Measurements from ENCODE around the gene MAGI2. TPM values are rescaled to one million over a fixed set of nuclear protein-coding genes. Genes with fewer than 3 reads are reported as not detected.
A peak's percentile ranks its signal among the peaks of the same experiment; 100 is the strongest.

MAGI2 gene
- polyA plus RNA-seq, 1 experiment, result 0.81 TPM

- peak; percentile 59 for TF ChIP-seq CTCF (IDR thresholded peaks at IDR 0.05; ENCODE audit: insufficient read depth, low read depth, low read length)
- Histone ChIP-seq H3K27me3 (ENCODE audit: control insufficient read depth, insufficient read depth, low read length) (no peaks in the 10 kb centered on the region), H3K4me3 (ENCODE audit: low read depth, low read length) (peak overlapping the region; percentile 54), H3K36me3 (ENCODE audit: control insufficient read depth, insufficient read depth, low read length) (no peaks in the 10 kb centered on the region)
- DNase-seq (ENCODE audit: low read depth), result peak; percentile 41
- ChIA-PET CTCF (interaction anchor here (0.6 to 2.7 kb wide), 17 partner anchors 13 to 1157 kb away, joined by 3 to 20 read pairs (median 4); no protein-coding TSS in a partner anchor), POLR2A (no interaction called here)
Measured at GRCh38 chr7:78020136-78020873, 1433.2 kb downstream of the MAGI2 start.

DNA sequence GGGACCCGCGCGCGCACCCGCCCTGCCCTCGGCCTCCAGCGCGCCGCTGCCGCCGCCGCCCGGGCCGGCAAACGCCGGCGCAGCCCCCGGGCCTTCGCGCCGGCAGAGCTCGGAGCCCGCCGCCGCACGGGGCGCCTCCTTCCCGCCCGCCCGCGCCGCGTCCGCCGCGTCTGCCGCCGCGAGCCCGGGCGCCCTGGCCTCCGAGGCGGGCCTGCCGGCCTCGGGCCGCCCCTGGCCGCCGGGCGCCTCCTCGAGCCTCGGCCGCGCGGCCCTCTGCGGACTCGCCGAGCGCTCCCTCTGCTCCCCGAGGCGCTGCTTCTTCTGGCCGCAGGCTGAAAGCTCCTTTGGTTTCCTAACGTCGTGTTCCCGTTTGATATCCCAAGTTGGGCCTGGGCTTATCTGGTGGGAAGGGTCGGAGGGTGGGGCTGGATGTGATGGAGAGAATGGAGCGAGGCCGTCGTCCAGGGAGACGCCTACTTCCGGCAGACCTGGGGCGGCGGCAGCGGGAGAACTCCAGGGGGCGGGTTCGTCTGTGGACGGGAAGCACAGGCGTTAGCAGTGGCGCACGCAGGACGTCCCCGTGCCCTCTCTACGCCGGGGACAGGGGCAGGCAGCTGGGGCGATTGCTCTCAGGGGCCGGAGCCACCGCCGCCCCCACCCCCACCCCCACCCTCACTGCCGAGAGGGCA, 1433.9 kb downstream of the MAGI2 start:
- H3K4me3 ChIP-seq (ENCODE audit: low read depth, low read length), result peak overlapping the region; percentile 54
- CTCF ChIA-PET, result interaction anchor here (0.9 to 2.7 kb wide), 7 partner anchors 14 to 1157 kb away, joined by 3 to 20 read pairs (median 8); no protein-coding TSS in a partner anchor
- H3K36me3 ChIP-seq (ENCODE audit: control insufficient read depth, insufficient read depth, low read length), result no peaks in the 10 kb centered on the region
- no peak for DNase-seq (ENCODE audit: low read depth)
- 0 out of 2 replicates have a peak, but pooled peaks have one; percentile 29 for TF ChIP-seq CTCF (IDR thresholded peaks at IDR 0.05; ENCODE audit: insufficient read depth, low read depth, low read length)
- POLR2A ChIA-PET, result no interaction called here
- no peaks in the 10 kb centered on the region for H3K27me3 ChIP-seq (ENCODE audit: control insufficient read depth, insufficient read depth, low read length)

DNA sequence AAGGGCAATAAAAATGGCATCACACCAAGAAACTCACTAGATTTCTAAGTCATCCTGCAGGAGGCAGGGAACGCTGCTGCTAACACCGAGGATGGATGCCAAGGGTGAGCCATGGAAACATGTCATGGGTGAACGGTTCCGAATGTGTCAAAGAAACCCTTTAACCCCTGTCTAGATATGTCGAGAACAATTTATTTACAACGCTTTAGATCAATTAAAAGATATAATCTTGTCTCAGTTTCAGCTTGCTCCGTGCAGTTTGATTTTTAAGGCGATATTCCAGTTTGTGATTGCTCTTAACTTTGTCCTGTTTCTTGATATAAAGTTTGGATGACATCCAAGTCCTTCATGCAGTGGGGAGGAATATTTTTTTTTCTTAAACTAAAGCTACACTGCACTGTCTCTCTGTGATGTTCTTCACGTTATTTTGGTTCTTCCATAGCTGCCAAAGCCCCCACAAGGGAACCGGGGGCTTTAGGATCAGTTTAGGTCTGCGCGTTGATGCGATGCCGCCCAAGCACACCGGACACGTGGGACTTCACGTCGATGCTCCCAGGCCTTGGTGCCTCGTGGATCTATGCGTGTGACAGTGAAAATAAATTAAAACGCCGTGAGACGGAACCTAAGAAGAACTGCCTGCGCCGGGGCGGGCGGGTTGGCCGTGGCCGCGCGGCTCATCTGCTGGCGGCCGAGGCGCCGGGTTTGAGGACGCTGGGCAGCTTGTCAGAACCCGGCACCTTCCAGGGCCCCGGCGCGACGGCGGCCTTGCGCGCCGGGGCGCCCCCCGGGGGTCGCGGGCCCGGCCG, 1434.6 kb downstream of the MAGI2 start:
- Histone ChIP-seq H3K27me3 (ENCODE audit: control insufficient read depth, insufficient read depth, low read length) (no peaks in the 10 kb centered on the region), H3K36me3 (ENCODE audit: control insufficient read depth, insufficient read depth, low read length) (no peaks in the 10 kb centered on the region), H3K4me3 (ENCODE audit: low read depth, low read length) (peak overlapping the region; percentile 46)
- ChIA-PET CTCF (interaction anchor here (0.9 to 2.7 kb wide), 5 partner anchors 22 to 492 kb away, joined by 3 to 9 read pairs (median 3); no protein-coding TSS in a partner anchor), POLR2A (no interaction called here)
- no peak for DNase-seq (ENCODE audit: low read depth)
- peak; percentile 27; the same call in 1 of the 2 replicates for TF ChIP-seq CTCF (IDR thresholded peaks at IDR 0.05; ENCODE audit: insufficient read depth, low read depth, low read length)

DNA sequence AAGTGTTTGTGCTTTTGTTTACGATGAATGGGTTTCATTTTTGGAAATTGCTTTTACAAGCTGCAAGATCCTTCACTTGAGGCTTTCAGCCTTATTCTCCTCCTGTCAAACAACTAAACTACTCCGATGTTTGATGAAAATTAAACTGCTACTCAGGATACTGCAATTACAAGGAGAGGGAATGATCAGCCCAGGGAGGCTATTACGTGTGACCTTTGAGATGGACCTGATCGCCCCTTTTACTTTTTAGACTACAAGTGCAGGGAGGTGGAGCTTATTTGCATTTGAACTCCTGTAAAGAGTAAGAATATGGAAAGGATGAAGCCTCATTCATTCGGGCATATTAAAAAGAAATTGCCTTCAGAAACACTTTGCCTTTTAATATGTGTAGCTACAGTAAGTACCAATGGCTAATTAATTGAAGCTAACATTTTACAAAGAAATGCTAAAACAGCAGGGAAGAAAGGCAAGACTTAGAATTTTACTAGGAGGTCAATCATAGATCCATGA, 1435.8 kb downstream of the MAGI2 start:
- CTCF ChIA-PET, result interaction anchor here (1.1 kb wide), 1 partner anchor 417 kb away, joined by 3 read pairs; no protein-coding TSS in a partner anchor
- no peak overlapping the region for H3K4me3 ChIP-seq (ENCODE audit: low read depth, low read length)

More for the DNA sequence above, 1435.8 kb downstream of the MAGI2 start:
- Histone ChIP-seq H3K36me3 (ENCODE audit: control insufficient read depth, insufficient read depth, low read length) (no peaks in the 10 kb centered on the region), H3K27me3 (ENCODE audit: control insufficient read depth, insufficient read depth, low read length) (no peaks in the 10 kb centered on the region)
- DNase-seq (ENCODE audit: low read depth), result no peak
- POLR2A ChIA-PET, result no interaction called here
- TF ChIP-seq CTCF (IDR thresholded peaks at IDR 0.05; ENCODE audit: insufficient read depth, low read depth, low read length), result no peak

Measured in BJ (cell line).